Measurements from ENCODE around the gene PDE8A.

DNA sequence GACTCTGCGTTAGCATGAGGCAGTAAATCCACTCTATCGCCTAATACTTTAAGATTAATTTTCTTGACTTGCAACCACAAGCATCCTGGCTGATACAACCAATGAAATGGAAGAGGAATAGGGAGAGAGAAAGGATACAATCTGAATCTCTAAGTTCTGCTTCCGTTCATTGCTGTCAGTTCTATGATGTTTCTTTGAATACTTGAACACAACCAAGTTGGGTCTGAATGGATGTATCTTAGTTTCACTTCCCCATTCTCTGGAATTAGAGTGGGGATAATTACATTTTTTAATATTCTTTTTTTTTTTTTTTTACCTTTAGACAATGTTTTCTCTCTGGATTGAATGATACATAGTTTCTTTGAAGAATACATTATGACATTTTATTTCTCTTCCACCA lies 22.9 kb downstream of the PDE8A start:
- TF ChIP-seq, protein P1, sequence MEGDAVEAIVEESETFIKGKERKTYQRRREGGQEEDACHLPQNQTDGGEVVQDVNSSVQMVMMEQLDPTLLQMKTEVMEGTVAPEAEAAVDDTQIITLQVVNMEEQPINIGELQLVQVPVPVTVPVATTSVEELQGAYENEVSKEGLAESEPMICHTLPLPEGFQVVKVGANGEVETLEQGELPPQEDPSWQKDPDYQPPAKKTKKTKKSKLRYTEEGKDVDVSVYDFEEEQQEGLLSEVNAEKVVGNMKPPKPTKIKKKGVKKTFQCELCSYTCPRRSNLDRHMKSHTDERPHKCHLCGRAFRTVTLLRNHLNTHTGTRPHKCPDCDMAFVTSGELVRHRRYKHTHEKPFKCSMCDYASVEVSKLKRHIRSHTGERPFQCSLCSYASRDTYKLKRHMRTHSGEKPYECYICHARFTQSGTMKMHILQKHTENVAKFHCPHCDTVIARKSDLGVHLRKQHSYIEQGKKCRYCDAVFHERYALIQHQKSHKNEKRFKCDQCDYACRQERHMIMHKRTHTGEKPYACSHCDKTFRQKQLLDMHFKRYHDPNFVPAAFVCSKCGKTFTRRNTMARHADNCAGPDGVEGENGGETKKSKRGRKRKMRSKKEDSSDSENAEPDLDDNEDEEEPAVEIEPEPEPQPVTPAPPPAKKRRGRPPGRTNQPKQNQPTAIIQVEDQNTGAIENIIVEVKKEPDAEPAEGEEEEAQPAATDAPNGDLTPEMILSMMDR (IDR thresholded peaks at IDR 0.05): no peak
- no peak for TF ChIP-seq POLR2AphosphoS5 (IDR thresholded peaks at IDR 0.05)

Data from breast epithelium (tissue), 3 donors.